Karpas-422 (cell line): ENCODE results near the gene PPP1R9B. TPM values are rescaled to one million over a fixed set of nuclear protein-coding genes. Genes with fewer than 3 reads are reported as not detected.

Source experiments
- DNase-seq: peaks from one replicate; pipeline ENCODE4 v3.0.0-alpha.2; 2015
- H2AFZ ChIP-seq: fragments of 200-600 bp; sonication (generic); 2 replicates; pipeline ENCODE4 v1.6.1; 2014; ENCODE audit warnings: antibody characterized with exemption, low read length, mixed read lengths
- H3K27ac ChIP-seq: fragments of 200-600 bp; sonication (generic); 2 replicates; pipeline ENCODE4 v1.5.1; 2014; ENCODE audit warnings: mild to moderate bottlenecking, low read length, moderate library complexity
- H3K27me3 ChIP-seq: fragments of 200-600 bp; sonication (generic); 2 replicates; pipeline ENCODE4 v1.6.1; 2014; ENCODE audit warnings: low read length, mixed read lengths
- H3K36me3 ChIP-seq: fragments of 200-600 bp; sonication (generic); 2 replicates; pipeline ENCODE4 v1.6.1; 2014; ENCODE audit warnings: low read length, mixed read lengths; ENCODE audit not compliant: insufficient read depth
- H3K4me1 ChIP-seq: fragments of 200-600 bp; sonication (generic); 2 replicates; pipeline ENCODE4 v1.6.1; 2014; ENCODE audit warnings: mild to moderate bottlenecking, low read length, mixed read lengths
- H3K4me2 ChIP-seq: fragments of 200-600 bp; sonication (generic); 2 replicates; pipeline ENCODE4 v1.6.1; 2014; ENCODE audit warnings: low read length, low read depth, mild to moderate bottlenecking; ENCODE audit not compliant: poor library complexity, severe bottlenecking
- H3K4me3 ChIP-seq: fragments of 200-600 bp; sonication (generic); 2 replicates; pipeline ENCODE4 v1.5.1; 2014; ENCODE audit warnings: mild to moderate bottlenecking, antibody characterized with exemption, low read length, mixed read lengths
- H3K79me2 ChIP-seq: fragments of 200-600 bp; sonication (generic); 2 replicates; pipeline ENCODE4 v1.6.1; 2014; ENCODE audit warnings: mild to moderate bottlenecking, low read length, mixed read lengths
- H3K9ac ChIP-seq: fragments of 200-600 bp; sonication (generic); 2 replicates; pipeline ENCODE4 v1.6.0; 2014; ENCODE audit warnings: low read length
- H3K9me2 ChIP-seq: fragments of 200-600 bp; sonication (generic), shearing (Covaris generic); replicated peaks from 2 replicates; pipeline ENCODE4 v1.6.0; 2014; ENCODE audit warnings: mild to moderate bottlenecking, low read length, moderate library complexity; ENCODE audit not compliant: insufficient read depth
- H3K9me3 ChIP-seq: fragments of 300-700, 200-600 bp; sonication (generic); 2 replicates; pipeline ENCODE4 v1.6.1; 2014; ENCODE audit warnings: low read length, mixed read lengths
- H4K20me1 ChIP-seq: fragments of 200-600 bp; sonication (generic); 2 replicates; pipeline ENCODE4 v1.6.1; 2014; ENCODE audit warnings: mild to moderate bottlenecking, antibody characterized with exemption, low read length, low read depth; ENCODE audit not compliant: insufficient read depth
- total RNA-seq: library from RNA; depleted of rRNA; stranded (reverse); fragments of >200 nt; shearing (Covaris generic); gene quantifications from 2 replicates; pipeline ENCODE4 v1.2.3, GENCODE V29; 2014; ENCODE audit warnings: low replicate concordance

Gene PPP1R9B
- total RNA-seq, 1 experiment from 2014 or later: 41.0 TPM

- Histone ChIP-seq H3K4me2 (no peak overlapping the region), H2AFZ (no peak overlapping the region), H3K36me3 (no peaks in the 10 kb centered on the region), H3K27ac (no peak overlapping the region), H3K9me3 (no peaks in the 10 kb centered on the region), H3K4me3 (no peak overlapping the region), H3K27me3 (no peaks in the 10 kb centered on the region), H3K9ac (no peak overlapping the region), H4K20me1 (no peaks in the 10 kb centered on the region), H3K9me2 (no peaks in the 10 kb centered on the region), H3K4me1 (peaks cover 2% of the 10 kb centered on the region; the same call in 1 of the 2 replicates), H3K79me2 (no peaks in the 10 kb centered on the region)
- no peak for DNase-seq
These were observed 39.2 kb upstream of the PPP1R9B start for GRCh38 chr17:50189550-50190292.

DNA sequence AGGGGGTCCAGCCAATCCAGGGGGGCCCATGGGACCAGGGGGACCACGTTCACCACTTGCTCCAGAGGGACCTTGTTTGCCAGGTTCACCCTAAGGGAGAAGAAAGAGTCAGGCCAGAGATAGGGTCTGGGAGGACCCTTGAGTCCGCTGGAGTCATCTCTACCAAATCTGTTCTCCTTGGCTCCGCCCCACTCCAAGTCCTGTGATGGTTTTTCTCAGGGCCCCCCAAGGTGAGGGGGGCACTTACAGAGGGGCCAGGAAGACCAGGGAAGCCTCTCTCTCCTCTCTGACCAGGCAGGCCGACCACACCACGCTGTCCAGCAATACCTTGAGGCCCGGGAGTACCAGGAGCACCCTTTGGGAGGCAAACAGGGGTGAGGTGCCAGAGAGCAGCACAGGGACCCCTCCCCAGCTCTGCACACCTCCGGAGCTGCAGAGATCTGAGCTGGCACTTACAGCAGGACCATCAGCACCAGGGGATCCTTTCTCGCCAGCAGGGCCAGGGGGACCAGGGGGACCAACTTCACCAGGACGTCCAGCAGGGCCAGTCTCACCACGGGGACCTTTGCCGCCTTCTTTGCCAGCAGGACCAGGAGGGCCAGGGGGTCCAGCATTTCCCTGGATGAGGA, 38.6 kb upstream of the PPP1R9B start:
- Histone ChIP-seq H3K36me3 (no peaks in the 10 kb centered on the region), H3K4me2 (no peak overlapping the region), H3K9me3 (no peaks in the 10 kb centered on the region), H2AFZ (no peak overlapping the region), H3K27me3 (no peaks in the 10 kb centered on the region), H4K20me1 (no peaks in the 10 kb centered on the region), H3K9me2 (no peaks in the 10 kb centered on the region), H3K27ac (no peak overlapping the region), H3K9ac (no peak overlapping the region), H3K4me3 (no peak overlapping the region), H3K79me2 (no peaks in the 10 kb centered on the region), H3K4me1 (peaks cover 6% of the 10 kb centered on the region)
- no peak for DNase-seq

DNA sequence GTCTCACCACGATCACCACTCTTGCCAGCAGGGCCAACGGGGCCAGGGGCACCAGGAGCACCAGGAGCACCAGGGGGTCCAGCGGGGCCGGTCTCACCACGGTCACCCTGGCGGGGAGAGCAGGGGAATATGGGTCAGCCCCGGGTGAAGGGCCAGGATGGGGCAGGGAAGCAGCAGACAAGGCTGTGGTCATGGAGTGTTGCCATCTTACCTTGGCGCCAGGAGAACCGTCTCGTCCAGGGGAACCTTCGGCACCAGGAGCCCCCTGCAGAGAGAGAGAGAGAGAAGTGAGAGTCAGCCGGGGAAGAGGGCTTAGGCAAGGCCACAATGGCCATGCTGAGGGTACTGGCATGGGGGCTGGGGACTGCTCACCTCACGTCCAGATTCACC, 38.0 kb upstream of the PPP1R9B start:
- Histone ChIP-seq H3K27ac (no peak overlapping the region), H2AFZ (no peak overlapping the region), H3K9me3 (no peaks in the 10 kb centered on the region), H3K4me3 (no peak overlapping the region), H4K20me1 (no peaks in the 10 kb centered on the region), H3K79me2 (no peaks in the 10 kb centered on the region), H3K9ac (no peak overlapping the region), H3K36me3 (no peaks in the 10 kb centered on the region), H3K27me3 (no peaks in the 10 kb centered on the region), H3K4me1 (peaks cover 11% of the 10 kb centered on the region), H3K9me2 (no peaks in the 10 kb centered on the region), H3K4me2 (no peak overlapping the region)
- DNase-seq: no peak

GRCh38 chr17:50187751-50188530, 37.5 kb upstream of the PPP1R9B start:
- H3K36me3 ChIP-seq: no peaks in the 10 kb centered on the region
- H3K27ac ChIP-seq: no peak overlapping the region
- no peaks in the 10 kb centered on the region for H4K20me1 ChIP-seq
- no peaks in the 10 kb centered on the region for H3K79me2 ChIP-seq
- H2AFZ ChIP-seq: no peak overlapping the region
- H3K9ac ChIP-seq: no peak overlapping the region
- no peaks in the 10 kb centered on the region for H3K27me3 ChIP-seq
- peaks cover 13% of the 10 kb centered on the region for H3K4me1 ChIP-seq
- no peak for DNase-seq
- H3K9me2 ChIP-seq: no peaks in the 10 kb centered on the region
- no peak overlapping the region for H3K4me3 ChIP-seq
- no peak overlapping the region for H3K4me2 ChIP-seq
- H3K9me3 ChIP-seq: no peaks in the 10 kb centered on the region

DNA sequence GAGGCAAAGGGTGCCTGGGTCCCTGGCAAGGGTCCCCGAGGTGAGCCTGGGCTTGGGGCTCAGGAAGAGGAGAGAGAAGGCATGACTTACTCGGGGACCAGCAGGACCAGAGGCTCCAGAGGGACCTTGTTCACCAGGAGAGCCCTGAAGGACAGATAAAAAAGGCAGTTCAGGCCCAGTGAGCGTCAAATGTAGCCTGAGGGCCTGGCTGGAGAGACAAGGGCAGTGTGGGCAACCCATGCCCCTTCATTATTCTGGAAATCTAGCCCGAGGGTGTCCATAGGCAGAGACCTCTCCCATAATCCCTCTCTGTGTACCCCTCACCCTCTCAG, 36.9 kb upstream of the PPP1R9B start:
- Histone ChIP-seq H3K9ac (no peak overlapping the region), H3K4me3 (no peak overlapping the region), H3K27me3 (no peaks in the 10 kb centered on the region), H3K4me2 (no peak overlapping the region), H3K4me1 (peaks cover 13% of the 10 kb centered on the region), H3K36me3 (no peaks in the 10 kb centered on the region), H2AFZ (no peak overlapping the region), H4K20me1 (no peaks in the 10 kb centered on the region), H3K9me3 (no peaks in the 10 kb centered on the region), H3K27ac (no peak overlapping the region), H3K79me2 (no peaks in the 10 kb centered on the region), H3K9me2 (no peaks in the 10 kb centered on the region)
- DNase-seq: no peak

DNA sequence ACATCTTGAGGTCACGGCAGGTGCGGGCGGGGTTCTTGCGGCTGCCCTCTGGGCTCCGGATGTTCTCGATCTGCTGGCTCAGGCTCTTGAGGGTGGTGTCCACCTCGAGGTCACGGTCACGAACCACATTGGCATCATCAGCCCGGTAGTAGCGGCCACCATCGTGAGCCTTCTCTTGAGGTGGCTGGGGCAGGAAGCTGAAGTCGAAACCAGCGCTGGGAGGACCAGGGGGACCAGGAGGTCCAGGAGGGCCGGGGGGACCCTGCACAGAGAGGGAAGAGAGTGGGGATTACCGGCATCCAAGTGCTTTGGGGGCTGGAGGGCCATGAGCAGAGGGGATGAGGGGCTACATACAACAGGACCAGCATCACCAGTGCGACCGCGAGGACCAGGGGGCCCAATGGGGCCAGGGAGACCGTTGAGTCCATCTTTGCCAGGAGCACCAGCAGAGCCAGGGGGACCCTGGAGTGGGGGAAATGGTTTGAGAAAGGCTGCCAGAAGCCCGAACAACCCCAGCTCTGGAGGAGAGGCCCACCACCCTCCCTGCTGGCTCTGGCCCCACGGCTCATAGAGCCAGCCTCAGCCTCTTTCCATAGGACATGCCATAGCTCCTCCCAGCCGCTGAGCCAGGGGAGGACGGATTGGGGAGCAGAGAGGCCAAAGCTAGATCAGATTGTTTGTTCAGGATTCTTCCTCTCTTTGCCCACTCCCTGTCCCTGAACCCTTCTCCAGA, 36.4 kb upstream of the PPP1R9B start:
- Histone ChIP-seq H2AFZ (no peak overlapping the region), H3K36me3 (no peaks in the 10 kb centered on the region), H3K4me1 (peaks cover 13% of the 10 kb centered on the region), H3K9me3 (no peaks in the 10 kb centered on the region), H3K79me2 (no peaks in the 10 kb centered on the region), H3K4me3 (no peak overlapping the region), H4K20me1 (no peaks in the 10 kb centered on the region), H3K4me2 (no peak overlapping the region), H3K9me2 (no peaks in the 10 kb centered on the region), H3K27me3 (no peaks in the 10 kb centered on the region), H3K27ac (no peak overlapping the region), H3K9ac (no peak overlapping the region)
- no peak for DNase-seq

DNA sequence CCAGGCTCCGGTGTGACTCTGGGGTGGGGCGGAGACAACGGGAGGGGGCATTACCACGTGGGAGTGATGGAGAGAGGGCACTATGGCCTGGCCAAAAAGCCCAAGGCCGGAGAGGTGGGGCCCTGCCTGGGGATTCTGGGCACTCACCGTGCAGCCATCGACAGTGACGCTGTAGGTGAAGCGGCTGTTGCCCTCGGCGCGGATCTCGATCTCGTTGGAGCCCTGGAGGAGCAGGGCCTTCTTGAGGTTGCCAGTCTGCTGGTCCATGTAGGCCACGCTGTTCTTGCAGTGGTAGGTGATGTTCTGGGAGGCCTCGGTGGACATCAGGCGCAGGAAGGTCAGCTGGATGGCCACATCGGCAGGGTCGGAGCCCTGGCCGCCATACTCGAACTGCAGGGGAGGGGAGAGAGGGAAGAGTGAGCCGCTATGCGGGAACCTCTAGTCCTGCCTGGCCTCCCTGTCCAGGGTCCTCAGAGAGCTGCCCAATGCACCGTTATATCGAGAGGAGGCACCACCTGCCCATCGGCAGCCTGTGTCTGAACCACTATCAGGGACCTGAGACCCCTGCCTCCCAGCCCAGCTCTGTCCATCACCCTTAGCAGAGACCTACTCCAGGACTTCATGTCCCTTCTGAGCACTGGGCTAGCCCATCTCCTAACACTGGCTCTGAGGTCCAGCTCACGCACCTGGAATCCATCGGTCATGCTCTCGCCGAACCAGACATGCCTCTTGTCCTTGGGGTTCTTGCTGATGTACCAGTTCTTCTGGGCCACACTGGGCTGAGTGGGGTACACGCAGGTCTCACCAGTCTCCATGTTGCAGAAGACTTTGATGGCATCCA, 35.4 kb upstream of the PPP1R9B start:
- Histone ChIP-seq H3K9ac (no peak overlapping the region), H3K4me3 (no peak overlapping the region), H3K4me1 (peaks cover 13% of the 10 kb centered on the region), H2AFZ (no peak overlapping the region), H3K4me2 (no peak overlapping the region), H4K20me1 (no peaks in the 10 kb centered on the region), H3K79me2 (no peaks in the 10 kb centered on the region), H3K27ac (no peak overlapping the region), H3K36me3 (no peaks in the 10 kb centered on the region), H3K9me2 (no peaks in the 10 kb centered on the region), H3K9me3 (no peaks in the 10 kb centered on the region), H3K27me3 (no peaks in the 10 kb centered on the region)
- DNase-seq: no peak
